ENCODE measurements around the gene UBAC2. TPM values are rescaled to one million over a fixed set of nuclear protein-coding genes. Genes with fewer than 3 reads are reported as not detected.
"Not testable (repeated sequence)": the region's sequence is repeated elsewhere in the genome, so short reads cannot be mapped to it uniquely, and the experiment has no call there.

The UBAC2 gene
- total RNA-seq, 1 donor from 2014 or later: 59.8 TPM

DNA sequence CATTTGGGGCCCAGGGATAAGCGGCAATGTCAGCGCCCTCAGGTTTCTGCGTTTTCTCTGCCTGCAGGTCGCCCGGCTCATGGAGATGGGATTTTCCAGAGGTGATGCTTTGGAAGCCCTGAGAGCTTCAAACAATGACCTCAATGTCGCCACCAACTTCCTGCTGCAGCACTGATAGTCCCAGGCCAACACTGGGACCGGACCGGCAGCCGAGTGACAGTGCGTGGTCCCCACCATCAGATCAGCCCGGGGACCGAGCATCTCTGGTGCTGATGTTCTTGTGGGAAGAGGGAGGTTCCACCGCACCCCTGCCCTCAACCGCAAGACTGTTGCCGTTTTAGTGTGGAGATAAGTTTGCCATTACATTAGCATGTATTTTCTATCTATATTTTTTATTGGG is 184.5 kb downstream of the UBAC2 start:
- no peak for DNase-seq (ENCODE audit: low read depth, low spot score)
- Mint-ChIP-seq H3K4me3 (no peak overlapping the region), H3K4me1 (no peaks in the 10 kb centered on the region), H3K36me3 (ENCODE audit: low read depth) (peaks cover 6% of the 10 kb centered on the region), H3K27ac (ENCODE audit: unreplicated experiment) (no peak overlapping the region), H3K9me3 (no peaks in the 10 kb centered on the region), H3K27me3 (ENCODE audit: low read depth) (no peaks in the 10 kb centered on the region)
- TF ChIP-seq, protein P1, sequence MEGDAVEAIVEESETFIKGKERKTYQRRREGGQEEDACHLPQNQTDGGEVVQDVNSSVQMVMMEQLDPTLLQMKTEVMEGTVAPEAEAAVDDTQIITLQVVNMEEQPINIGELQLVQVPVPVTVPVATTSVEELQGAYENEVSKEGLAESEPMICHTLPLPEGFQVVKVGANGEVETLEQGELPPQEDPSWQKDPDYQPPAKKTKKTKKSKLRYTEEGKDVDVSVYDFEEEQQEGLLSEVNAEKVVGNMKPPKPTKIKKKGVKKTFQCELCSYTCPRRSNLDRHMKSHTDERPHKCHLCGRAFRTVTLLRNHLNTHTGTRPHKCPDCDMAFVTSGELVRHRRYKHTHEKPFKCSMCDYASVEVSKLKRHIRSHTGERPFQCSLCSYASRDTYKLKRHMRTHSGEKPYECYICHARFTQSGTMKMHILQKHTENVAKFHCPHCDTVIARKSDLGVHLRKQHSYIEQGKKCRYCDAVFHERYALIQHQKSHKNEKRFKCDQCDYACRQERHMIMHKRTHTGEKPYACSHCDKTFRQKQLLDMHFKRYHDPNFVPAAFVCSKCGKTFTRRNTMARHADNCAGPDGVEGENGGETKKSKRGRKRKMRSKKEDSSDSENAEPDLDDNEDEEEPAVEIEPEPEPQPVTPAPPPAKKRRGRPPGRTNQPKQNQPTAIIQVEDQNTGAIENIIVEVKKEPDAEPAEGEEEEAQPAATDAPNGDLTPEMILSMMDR (conservative IDR thresholded peaks at IDR 0.05): no peak

DNA sequence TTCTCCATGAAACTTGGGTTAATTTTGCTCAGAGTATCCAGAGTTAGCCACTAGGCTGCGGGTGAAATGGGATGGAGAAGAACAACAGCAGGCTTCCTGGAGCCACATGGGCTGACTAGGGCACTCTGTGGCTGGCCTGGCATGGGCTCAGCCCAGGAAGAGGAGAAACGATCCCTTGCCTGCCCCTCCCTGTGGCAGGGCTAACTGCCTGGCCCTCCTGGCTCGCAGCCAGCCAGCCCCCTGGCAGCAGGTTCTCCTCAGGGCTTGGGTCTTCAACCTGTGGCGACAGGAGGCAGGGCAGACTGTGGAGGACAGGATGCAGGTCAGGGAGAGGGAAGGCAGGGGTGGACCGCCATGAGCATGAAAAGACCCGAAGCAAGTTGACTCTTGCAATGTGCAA is 185.3 kb downstream of the UBAC2 start:
- Mint-ChIP-seq H3K27ac (ENCODE audit: unreplicated experiment) (no peak overlapping the region), H3K27me3 (ENCODE audit: low read depth) (no peaks in the 10 kb centered on the region), H3K4me1 (no peaks in the 10 kb centered on the region), H3K36me3 (ENCODE audit: low read depth) (peaks cover 6% of the 10 kb centered on the region), H3K9me3 (no peaks in the 10 kb centered on the region), H3K4me3 (no peak overlapping the region)
- TF ChIP-seq, protein P1 (conservative IDR thresholded peaks at IDR 0.05): no peak
- no peak for DNase-seq (ENCODE audit: low read depth, low spot score)

DNA sequence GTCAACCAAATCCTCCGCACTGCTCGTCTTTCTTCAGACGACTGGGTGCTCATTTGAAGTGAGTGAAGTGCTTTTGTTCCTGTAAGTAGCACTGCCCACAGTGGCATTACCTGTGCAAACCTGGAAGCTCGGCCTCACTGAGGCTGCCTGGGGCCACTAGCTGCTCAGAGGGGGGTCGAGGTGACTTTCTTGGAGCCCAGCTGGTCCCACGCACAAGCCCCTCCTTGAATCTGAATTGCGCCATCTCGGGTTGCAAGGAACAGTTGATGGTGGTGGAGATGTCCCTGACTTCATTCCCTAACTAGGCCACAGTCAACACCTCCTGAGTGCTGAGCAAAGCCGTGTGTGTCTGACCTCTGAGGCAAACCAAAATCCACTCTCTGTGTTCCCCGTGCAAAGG is 185.8 kb downstream of the UBAC2 start:
- no peak for DNase-seq (ENCODE audit: low read depth, low spot score)
- Mint-ChIP-seq H3K9me3 (no peaks in the 10 kb centered on the region), H3K36me3 (ENCODE audit: low read depth) (peaks cover 6% of the 10 kb centered on the region), H3K27me3 (ENCODE audit: low read depth) (no peaks in the 10 kb centered on the region), H3K4me1 (no peaks in the 10 kb centered on the region), H3K27ac (ENCODE audit: unreplicated experiment) (no peak overlapping the region), H3K4me3 (no peak overlapping the region)
- TF ChIP-seq, protein P1 (conservative IDR thresholded peaks at IDR 0.05): no peak

DNA sequence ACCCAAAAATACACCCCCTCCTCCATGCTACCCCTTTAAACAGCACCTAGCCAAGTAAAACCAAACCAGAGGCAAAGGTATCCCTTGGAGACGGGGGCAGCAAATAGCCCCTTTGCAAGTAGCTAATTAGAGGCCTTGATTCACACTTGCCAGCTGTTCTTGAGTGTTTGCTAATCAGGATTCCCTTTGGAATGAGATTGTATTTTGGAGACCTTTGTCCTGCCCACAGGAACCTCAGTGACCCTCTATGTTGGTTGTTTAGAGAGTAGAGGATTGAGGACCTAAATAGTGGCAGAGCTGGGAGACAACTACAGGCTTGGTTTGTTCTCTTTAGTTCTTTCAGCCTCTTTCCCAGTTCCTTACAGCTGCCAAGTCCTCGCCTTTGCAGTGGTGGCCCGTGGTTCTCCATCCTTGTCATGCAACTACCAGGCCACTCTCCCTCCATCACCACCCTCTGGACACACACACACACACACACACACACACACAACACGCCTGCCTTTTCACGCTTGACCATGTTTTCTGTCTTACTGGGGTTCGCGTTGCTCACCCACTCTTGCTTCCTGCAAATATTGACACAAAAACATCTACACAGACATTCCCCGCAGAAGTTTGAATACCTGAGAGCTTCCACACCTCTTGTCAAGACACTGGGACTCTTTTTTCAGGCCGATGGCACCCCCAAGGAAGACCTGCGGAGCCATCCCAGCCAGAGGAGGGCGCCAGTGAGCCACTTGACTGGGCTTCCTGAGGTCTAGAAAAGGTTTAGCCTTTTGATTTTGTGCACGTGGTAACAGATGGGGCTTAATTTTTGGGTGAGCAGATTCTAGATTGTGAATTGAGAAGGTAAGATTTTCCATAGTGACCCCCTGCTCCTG is 186.5 kb downstream of the UBAC2 start:
- peaks cover 6% of the 10 kb centered on the region for H3K36me3 Mint-ChIP-seq (ENCODE audit: low read depth)
- H3K4me1 Mint-ChIP-seq: no peaks in the 10 kb centered on the region
- H3K27me3 Mint-ChIP-seq (ENCODE audit: low read depth): no peaks in the 10 kb centered on the region
- peak; percentile 39 for DNase-seq (ENCODE audit: low read depth, low spot score)
- TF ChIP-seq, protein P1 (conservative IDR thresholded peaks at IDR 0.05): peak; percentile 59
- H3K4me3 Mint-ChIP-seq: no peak overlapping the region
- H3K9me3 Mint-ChIP-seq: no peaks in the 10 kb centered on the region
- peak overlapping the region; percentile 29 for H3K27ac Mint-ChIP-seq (ENCODE audit: unreplicated experiment)

DNA sequence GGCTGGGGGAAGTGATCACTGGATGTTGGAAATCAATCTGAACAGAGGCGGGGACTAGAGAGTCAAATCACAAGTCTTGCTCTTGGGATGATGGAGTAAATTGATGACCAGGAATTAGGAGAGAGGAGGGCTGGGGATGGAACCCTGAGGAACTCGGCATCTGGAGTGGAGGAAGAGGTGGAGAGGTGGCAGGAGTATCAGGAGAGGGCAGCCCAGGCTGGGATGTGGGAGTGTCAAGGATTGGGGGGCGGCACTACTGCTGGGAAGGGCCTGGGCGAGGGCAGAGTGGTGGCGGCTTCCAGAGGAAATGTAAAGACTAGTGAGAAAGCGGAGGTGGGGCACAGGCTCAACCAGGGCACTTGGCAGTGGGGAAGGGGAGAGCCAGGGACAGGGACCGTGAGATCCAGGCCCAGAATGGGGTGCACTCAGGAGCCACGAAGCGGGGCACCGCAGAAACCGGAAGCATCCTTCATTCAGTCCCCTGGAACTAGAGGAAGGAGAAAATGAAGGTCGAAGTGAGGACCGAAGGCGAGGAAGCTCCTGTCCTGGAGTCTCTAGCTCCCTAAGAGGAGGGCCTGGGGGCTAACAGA is 187.8 kb downstream of the UBAC2 start:
- Mint-ChIP-seq H3K4me3 (no peak overlapping the region), H3K4me1 (no peaks in the 10 kb centered on the region), H3K27me3 (ENCODE audit: low read depth) (no peaks in the 10 kb centered on the region), H3K36me3 (ENCODE audit: low read depth) (peaks cover 6% of the 10 kb centered on the region), H3K9me3 (no peaks in the 10 kb centered on the region), H3K27ac (ENCODE audit: unreplicated experiment) (no peak overlapping the region)
- TF ChIP-seq, protein P1 (conservative IDR thresholded peaks at IDR 0.05): no peak
- no peak for DNase-seq (ENCODE audit: low read depth, low spot score)

DNA sequence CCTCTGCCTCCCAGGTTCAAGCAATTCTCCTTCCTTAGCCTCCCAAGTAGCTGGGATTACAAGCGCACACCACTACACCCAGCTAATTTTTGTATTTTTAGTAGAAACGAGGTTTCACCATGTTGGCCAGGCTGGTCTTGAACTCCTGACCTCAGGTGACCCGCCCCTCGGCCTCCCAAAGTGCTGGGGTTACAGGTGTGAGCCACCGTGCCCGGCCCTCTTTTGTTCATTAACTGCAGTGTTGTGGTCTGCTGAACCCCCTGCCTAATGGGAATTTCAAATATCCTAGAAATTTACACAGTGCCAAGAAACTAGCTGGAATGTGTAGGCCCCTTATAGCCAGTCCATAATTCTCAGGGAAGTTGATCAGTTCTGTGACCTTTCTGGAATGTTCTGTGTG is 188.4 kb downstream of the UBAC2 start:
- not testable (repeated sequence) for H3K27ac Mint-ChIP-seq (ENCODE audit: unreplicated experiment); H3K9me3 Mint-ChIP-seq

More for the DNA sequence above, 188.4 kb downstream of the UBAC2 start:
- not testable (repeated sequence) for DNase-seq (ENCODE audit: low read depth, low spot score); H3K27me3 Mint-ChIP-seq (ENCODE audit: low read depth); H3K36me3 Mint-ChIP-seq (ENCODE audit: low read depth); H3K4me1 Mint-ChIP-seq
- H3K4me3 Mint-ChIP-seq: peak overlapping the region; percentile 9

All from neural crest cell (in vitro differentiated cells).